COLO829 (cell line): ENCODE measurements around the gene DBP.
"Not testable (repeated sequence)": the region's sequence is repeated elsewhere in the genome, so short reads cannot be mapped to it uniquely, and the experiment has no call there.

Source experiments
- DNase-seq: peaks from one replicate; pipeline ENCODE4 v3.0.0; 2012; ENCODE audit warnings: low spot score

The DBP gene

GRCh38 chr19:48636859-48637448 lies at the start of gene DBP:
TSS of gene DBP (minus strand) at chr19:48637379. CDS start at chr19:48636994, 385 bp downstream.
- no peak for DNase-seq

- not testable (repeated sequence) for DNase-seq
Measured at GRCh38 chr19:48686637-48687036, 49.5 kb upstream of the DBP start.

GRCh38 chr19:48686088-48686487 lies 48.9 kb upstream of the DBP start:
- DNase-seq = peak; percentile 47

- DNase-seq = no peak
Measured at GRCh38 chr19:48685583-48685982, 48.4 kb upstream of the DBP start.

- no peak for DNase-seq
Measured at GRCh38 chr19:48683349-48683748, 46.2 kb upstream of the DBP start.

GRCh38 chr19:48681127-48681470 lies 43.9 kb upstream of the DBP start:
- DNase-seq = no peak

- no peak for DNase-seq
Measured at GRCh38 chr19:48680436-48681126, 43.4 kb upstream of the DBP start.

- DNase-seq = not testable (repeated sequence)
Measured at GRCh38 chr19:48680006-48680405, 42.8 kb upstream of the DBP start.

GRCh38 chr19:48678201-48678600 lies 41.0 kb upstream of the DBP start:
- no peak for DNase-seq

- DNase-seq = no peak
Measured at GRCh38 chr19:48676887-48677286, 39.7 kb upstream of the DBP start.

GRCh38 chr19:48676487-48676886 lies 39.3 kb upstream of the DBP start:
- DNase-seq = no peak

- peak; percentile 95 for DNase-seq
Measured at GRCh38 chr19:48674921-48675824, 38.0 kb upstream of the DBP start.

- DNase-seq = no peak
Measured at GRCh38 chr19:48674216-48674809, 37.1 kb upstream of the DBP start.

GRCh38 chr19:48673436-48674100 lies 36.4 kb upstream of the DBP start:
- no peak for DNase-seq

GRCh38 chr19:48672994-48673393 lies 35.8 kb upstream of the DBP start, which contains the start of gene NTN5:
TSS of gene NTN5 (minus strand) at chr19:48673017. CDS start at chr19:48670986, 2,031 bp downstream.
- DNase-seq = no peak

GRCh38 chr19:48671446-48671995 lies 34.3 kb upstream of the DBP start:
- no peak for DNase-seq

- DNase-seq = no peak
Measured at GRCh38 chr19:48670699-48671445, 33.7 kb upstream of the DBP start.

- no peak for DNase-seq
Measured at GRCh38 chr19:48669903-48670668, 32.9 kb upstream of the DBP start.

- DNase-seq = no peak
Measured at GRCh38 chr19:48668761-48669160, 31.6 kb upstream of the DBP start.

GRCh38 chr19:48668332-48668731 lies 31.2 kb upstream of the DBP start:
- no peak for DNase-seq
